IMR-90 (cell line): ENCODE measurements around the gene MAOB. TPM values are rescaled to one million over a fixed set of nuclear protein-coding genes. Genes with fewer than 3 reads are reported as not detected.

Source experiments
- ATAC-seq: fragments of 200-7000 bp; cut with Tn5 transposase; 2 replicates; pipeline ENCODE4 v1.9.1; 2020; ENCODE audit warnings: low read depth, mild to moderate bottlenecking, moderate library complexity
- BruUV-seq: library from RNA; stranded (reverse); fragments of 400-500 nt; replicated peaks from 2 replicates; lab custom pipeline; 2021; lab: Mats Ljungman, UMichigan
- CTCF ChIA-PET: fragments of 300-600 bp; formaldehyde crosslinking; extraction: SDS; loops from one replicate; lab custom pipeline; 2021; ENCODE audit warnings: antibody characterized with exemption; lab: Yijun Ruan, JAX
- POLR2A ChIA-PET: fragments of 300-600 bp; sonication (Branson Sonifier 250); formaldehyde crosslinking; loops from one replicate; lab custom pipeline; 2022; ENCODE audit warnings: antibody characterized with exemption; ENCODE audit not compliant: unreplicated experiment; lab: Charles Lee
- DNase-seq: peaks from one replicate; pipeline ENCODE4 v3.0.0; 2013
- H2AFZ ChIP-seq: replicated peaks from 2 replicates; pipeline ENCODE3; 2013; ENCODE audit warnings: low read length, mild to moderate bottlenecking; ENCODE audit not compliant: poor library complexity
- H2AK5ac ChIP-seq: 2 replicates; pipeline ENCODE4 v1.6.1; 2013; ENCODE audit warnings: low read depth, low read length, inconsistent platforms
- H2AK9ac ChIP-seq: replicated peaks from 2 replicates; pipeline ENCODE3; 2013; ENCODE audit warnings: mild to moderate bottlenecking, low read depth, low read length, moderate library complexity; ENCODE audit not compliant: poor library complexity
- H2BK120ac ChIP-seq: 2 replicates; pipeline ENCODE4 v1.6.1; 2013; ENCODE audit warnings: low read depth, low read length, inconsistent platforms
- H2BK15ac ChIP-seq: 3 replicates; pipeline ENCODE4 v1.6.1; 2013; ENCODE audit warnings: low read depth, low read length, inconsistent platforms
- H2BK20ac ChIP-seq: 2 replicates; pipeline ENCODE4 v1.6.1; 2013; ENCODE audit warnings: low read depth, mild to moderate bottlenecking, inconsistent platforms, low read length, moderate library complexity
- H2BK5ac ChIP-seq: 2 replicates; pipeline ENCODE4 v1.6.1; 2013; ENCODE audit warnings: mild to moderate bottlenecking, low read depth, low read length, inconsistent platforms; ENCODE audit not compliant: poor library complexity, severe bottlenecking
- H3K14ac ChIP-seq: replicated peaks from 2 replicates; pipeline ENCODE4 v1.6.1; 2013; ENCODE audit warnings: low read depth, low read length, inconsistent platforms
- H3K18ac ChIP-seq: 2 replicates; pipeline ENCODE4 v1.6.1; 2013; ENCODE audit warnings: low read depth, low read length, control low read depth
- H3K23ac ChIP-seq: 2 replicates; pipeline ENCODE4 v1.6.1; 2013; ENCODE audit warnings: low read depth, low read length, inconsistent platforms
- H3K27ac ChIP-seq: 2 replicates; pipeline ENCODE4 v1.5.1; 2013; ENCODE audit warnings: mild to moderate bottlenecking, control low read depth, low read length; ENCODE audit not compliant: insufficient read depth
- H3K27me3 ChIP-seq: 2 replicates; pipeline ENCODE4 v1.6.1; 2013; ENCODE audit warnings: low read length; ENCODE audit not compliant: control insufficient read depth, insufficient read depth
- H3K36me3 ChIP-seq: 2 replicates; pipeline ENCODE4 v1.6.1; 2013; ENCODE audit warnings: low read length, mixed read lengths; ENCODE audit not compliant: control insufficient read depth, insufficient read depth
- H3K4ac ChIP-seq: 2 replicates; pipeline ENCODE4 v1.6.1; 2013; ENCODE audit warnings: low read depth, low read length, inconsistent platforms
- H3K4me1 ChIP-seq: 2 replicates; pipeline ENCODE4 v1.6.1; 2013; ENCODE audit warnings: low read length, mixed read lengths; ENCODE audit not compliant: control insufficient read depth, insufficient read depth
- H3K4me2 ChIP-seq: 2 replicates; pipeline ENCODE4 v1.6.1; 2013; ENCODE audit warnings: low read depth, mild to moderate bottlenecking, control low read depth, low read length, moderate library complexity
- H3K4me3 ChIP-seq: 2 replicates; pipeline ENCODE4 v1.5.1; 2013; ENCODE audit warnings: low read depth, mild to moderate bottlenecking, control low read depth, low read length, moderate library complexity; ENCODE audit not compliant: insufficient read depth
- H3K56ac ChIP-seq: 2 replicates; pipeline ENCODE4 v1.6.1; 2013; ENCODE audit warnings: low read length, inconsistent platforms; ENCODE audit not compliant: insufficient read depth; ENCODE audit errors: extremely low read depth
- H3K79me1 ChIP-seq, 2 experiments: 2 replicates each; pipeline ENCODE4 v1.6.1; 2013; ENCODE audit warnings: low read length in 2 of 2, inconsistent platforms in 1 of 2, low read depth in 1 of 2
- H3K9ac ChIP-seq: 2 replicates; pipeline ENCODE4 v1.6.1; 2013; ENCODE audit warnings: low read depth, low read length, control low read depth
- H3K9me1 ChIP-seq: 2 replicates; pipeline ENCODE4 v1.6.1; 2013; ENCODE audit warnings: low read length, inconsistent platforms; ENCODE audit not compliant: insufficient read depth
- H3K9me3 ChIP-seq: 2 replicates; pipeline ENCODE4 v1.6.1; 2013; ENCODE audit warnings: low read length; ENCODE audit not compliant: control insufficient read depth, insufficient read depth
- H4K20me1 ChIP-seq: 2 replicates; pipeline ENCODE4 v1.6.1; 2013; ENCODE audit warnings: low read length, inconsistent platforms; ENCODE audit not compliant: insufficient read depth
- H4K5ac ChIP-seq: 2 replicates; pipeline ENCODE4 v1.6.1; 2013; ENCODE audit warnings: mild to moderate bottlenecking, low read depth, low read length, control low read depth
- H4K8ac ChIP-seq, 2 experiments: 2 replicates each; pipeline ENCODE4 v1.6.1; 2013; ENCODE audit warnings: low read depth in 2 of 2, low read length in 2 of 2, control low read depth in 1 of 2, inconsistent platforms in 1 of 2
- H4K91ac ChIP-seq: 2 replicates; pipeline ENCODE4 v1.6.1; 2013; ENCODE audit warnings: low read depth, low read length, inconsistent platforms; ENCODE audit not compliant: insufficient read depth
- CHD1 ChIP-seq: IDR thresholded peaks from 2 replicates; pipeline ENCODE4 v1.6.1; 2012; ENCODE audit warnings: low read depth, low read length, improper control_type of control experiment
- CTCF ChIP-seq: conservative IDR thresholded peaks from 2 replicates; pipeline ENCODE4 v1.5.1; 2012; ENCODE audit warnings: mild to moderate bottlenecking, low read depth, low read length, improper control_type of control experiment
- ELK1 ChIP-seq: fragments of 150-350 bp; IDR thresholded peaks from 2 replicates; pipeline ENCODE4 v1.6.1; 2016; ENCODE audit warnings: low read depth, mild to moderate bottlenecking, low read length, moderate library complexity, borderline replicate concordance
- FOS ChIP-seq: fragments of 150-350 bp; IDR thresholded peaks from 2 replicates; pipeline ENCODE4 v1.6.1; 2016; ENCODE audit warnings: low read depth, low read length
- MAFK ChIP-seq: IDR thresholded peaks from 2 replicates; pipeline ENCODE4 v1.6.1; 2012; ENCODE audit warnings: low read depth, low read length, improper control_type of control experiment
- MXI1 ChIP-seq: IDR thresholded peaks from 2 replicates; pipeline ENCODE4 v1.6.1; 2012; ENCODE audit warnings: low read depth, mild to moderate bottlenecking, low read length, moderate library complexity, borderline replicate concordance
- POLR2A ChIP-seq: IDR thresholded peaks from 2 replicates; pipeline ENCODE4 v1.6.1; 2012; ENCODE audit warnings: mild to moderate bottlenecking, low read depth, low read length
- RAD21 ChIP-seq: IDR thresholded peaks from 2 replicates; pipeline ENCODE4 v1.6.1; 2012; ENCODE audit warnings: low read length, improper control_type of control experiment
- dilution Hi-C: fragments of 300-500 bp; cut with HindIII; formaldehyde crosslinking; loops from one replicate; pipeline ENCODE4 v1.14.3; 2018; ENCODE audit warnings: low sequenced_read_pairs; ENCODE audit not compliant: unreplicated experiment
- in situ Hi-C: fragments of 300-500 bp; cut with MboI; formaldehyde crosslinking; loops from 3 replicates; pipeline ENCODE4 v1.14.3; 2019; ENCODE audit warnings: low sequenced_read_pairs, inconsistent platforms, mixed read lengths
- intact Hi-C: fragments of 100-400 bp; cut with micrococcal nuclease; formaldehyde crosslinking; loops from 2 replicates; pipeline ENCODE4 v1.10.0; 2022
- polyA plus RNA-seq, 3 experiments: library from polyadenylated mRNA; depleted of rRNA; stranded (reverse); fragments of >200 nt; gene quantifications; 2 replicates each; pipeline ENCODE4 v1.2.3, GENCODE V29; 2012; ENCODE audit warnings: low replicate concordance in 1 of 3
- total RNA-seq: library from RNA; depleted of rRNA; stranded (reverse); fragments of >200 nt; gene quantifications from 2 replicates; pipeline ENCODE4 v1.2.3, GENCODE V29; 2012
- TF ChIP-seq, protein P1 (sequence below): fragments of 150-350 bp; IDR thresholded peaks from 2 replicates; pipeline ENCODE4 v1.6.1; 2017; ENCODE audit warnings: mild to moderate bottlenecking, antibody characterized with exemption, low read length, low read depth

The MAOB gene
- total and polyA plus RNA-seq, 2 of the 4 experiments (the other 2 are of a cell fraction) = 0.36 to 0.46 TPM

GRCh38 chrX:43835559-43835958 lies 46.7 kb downstream of the MAOB start (continued):
- TF ChIP-seq ELK1 (no peak), POLR2A (no peak)

DNA sequence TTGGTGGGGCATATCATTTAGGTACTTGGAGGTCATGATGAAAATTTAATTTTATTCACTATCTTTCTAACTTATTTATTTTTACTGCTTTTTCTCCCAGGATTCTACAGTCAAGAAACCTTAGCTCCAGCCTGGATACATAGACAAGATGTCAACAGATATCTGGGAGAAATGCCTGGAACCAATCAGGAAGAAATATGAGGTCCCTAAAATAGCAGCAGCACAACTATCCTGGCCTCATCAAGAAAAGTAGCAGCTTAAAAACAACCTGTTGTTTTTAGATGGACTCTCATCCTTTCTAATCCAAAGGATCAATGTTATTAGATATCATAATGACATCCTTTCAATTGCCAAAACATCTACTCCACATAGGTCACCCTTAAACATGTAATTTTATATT lies 54.5 kb downstream of the MAOB start:
- no peak overlapping the region for H2BK15ac ChIP-seq

More for the DNA sequence above, 54.5 kb downstream of the MAOB start:
- ChIA-PET POLR2A (no interaction called here), CTCF (no interaction called here)
- H3K79me1 ChIP-seq = no peaks in the 10 kb centered on the region
- H2AFZ ChIP-seq = no peak overlapping the region
- no peak overlapping the region for H2BK5ac ChIP-seq
- peaks cover 3% of the 10 kb centered on the region for H3K27me3 ChIP-seq
- H4K20me1 ChIP-seq = no peaks in the 10 kb centered on the region
- DNase-seq = no peak
- no peak for ATAC-seq
- H3K4me3 ChIP-seq = no peak overlapping the region
- no peak overlapping the region for H2BK120ac ChIP-seq
- H3K4me2 ChIP-seq = no peak overlapping the region
- no peaks in the 10 kb centered on the region; the same call in 1 of the 2 replicates for H3K9me3 ChIP-seq
- no peak overlapping the region for H3K14ac ChIP-seq
- no peak overlapping the region for H3K4ac ChIP-seq
- H4K91ac ChIP-seq = no peak overlapping the region
- H2AK9ac ChIP-seq = no peak overlapping the region
- intact Hi-C loops (no loop called here), dilution Hi-C loops (no loop called here), in situ Hi-C loops (no loop called here)
- no peaks in the 10 kb centered on the region for H3K36me3 ChIP-seq
- H2BK20ac ChIP-seq = no peak overlapping the region
- no peak overlapping the region for H4K5ac ChIP-seq
- no TSS peak for BruUV-seq
- no peak overlapping the region for H2AK5ac ChIP-seq
- no peak overlapping the region for H4K8ac ChIP-seq
- H3K27ac ChIP-seq = no peak overlapping the region
- no peaks in the 10 kb centered on the region for H3K9me1 ChIP-seq
- no peak overlapping the region for H3K23ac ChIP-seq
- H3K18ac ChIP-seq = no peak overlapping the region
- TF ChIP-seq CHD1 (no peak), ELK1 (no peak), POLR2A (no peak), RAD21 (no peak), FOS (no peak), MXI1 (no peak), MAFK (no peak), CTCF (no peak)
- TF ChIP-seq, protein P1, sequence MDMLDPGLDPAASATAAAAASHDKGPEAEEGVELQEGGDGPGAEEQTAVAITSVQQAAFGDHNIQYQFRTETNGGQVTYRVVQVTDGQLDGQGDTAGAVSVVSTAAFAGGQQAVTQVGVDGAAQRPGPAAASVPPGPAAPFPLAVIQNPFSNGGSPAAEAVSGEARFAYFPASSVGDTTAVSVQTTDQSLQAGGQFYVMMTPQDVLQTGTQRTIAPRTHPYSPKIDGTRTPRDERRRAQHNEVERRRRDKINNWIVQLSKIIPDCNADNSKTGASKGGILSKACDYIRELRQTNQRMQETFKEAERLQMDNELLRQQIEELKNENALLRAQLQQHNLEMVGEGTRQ = no peak
- no peaks in the 10 kb centered on the region for H3K4me1 ChIP-seq
- H3K9ac ChIP-seq = no peak overlapping the region
- H3K56ac ChIP-seq = no peak overlapping the region
